PC-9 (cell line): ENCODE measurements around the gene MGAT5. TPM values are rescaled to one million over a fixed set of nuclear protein-coding genes. Genes with fewer than 3 reads are reported as not detected.

Experiments
- BruUV-seq: library from RNA; stranded (reverse); fragments of 400-500 nt; replicated peaks from 2 replicates; lab custom pipeline; 2021; lab: Mats Ljungman, UMichigan
- CTCF ChIA-PET: fragments of 300-600 bp; sonication (Branson Sonifier 250); formaldehyde crosslinking; loops from one replicate; lab custom pipeline; 2022; ENCODE audit warnings: antibody characterized with exemption; lab: Charles Lee
- POLR2A ChIA-PET: fragments of 300-600 bp; sonication (Branson Sonifier 250); formaldehyde crosslinking; loops from one replicate; lab custom pipeline; 2022; ENCODE audit warnings: antibody characterized with exemption; ENCODE audit not compliant: unreplicated experiment; lab: Charles Lee
- DNase-seq, 2 experiments: peaks; one replicate each; pipeline versions ENCODE4 v3.0.0 to v3.0.0-alpha.2; 2015 to 2022; ENCODE audit warnings: mixed read lengths in 1 of 2
- H2AFZ ChIP-seq: fragments of 200-600 bp; sonication (generic); 2 replicates; pipeline ENCODE4 v1.8.1; 2017; ENCODE audit warnings: antibody characterized with exemption
- H3F3A ChIP-seq: fragments of 200-600 bp; sonication (generic); 2 replicates; pipeline ENCODE4 v1.8.1; 2017; ENCODE audit warnings: antibody characterized with exemption, mild to moderate bottlenecking, low read depth; ENCODE audit not compliant: insufficient read depth
- H3K27ac ChIP-seq: fragments of 200-600 bp; sonication (generic); 2 replicates; pipeline ENCODE4 v1.6.1; 2016; ENCODE audit warnings: mixed run types
- H3K27me3 ChIP-seq: fragments of 200-600 bp; sonication (generic); 2 replicates; pipeline ENCODE4 v1.6.1; 2016; ENCODE audit warnings: low read depth, mixed run types; ENCODE audit not compliant: insufficient read depth
- H3K36me3 ChIP-seq: fragments of 200-600 bp; sonication (generic); 2 replicates; pipeline ENCODE4 v1.6.1; 2016; ENCODE audit warnings: low read depth, mixed run types
- H3K4me1 ChIP-seq: fragments of 200-600 bp; sonication (generic); replicated peaks from 2 replicates; pipeline ENCODE4 v1.6.1; 2016; ENCODE audit warnings: mixed run types; ENCODE audit not compliant: insufficient read depth
- H3K4me2 ChIP-seq: fragments of 200-600 bp; sonication (generic); 2 replicates; pipeline ENCODE4 v1.6.1; 2017; ENCODE audit warnings: mixed run types
- H3K4me3 ChIP-seq: fragments of 200-600 bp; sonication (generic); 2 replicates; pipeline ENCODE4 v1.6.1; 2016; ENCODE audit warnings: mixed run types
- H3K79me2 ChIP-seq: fragments of 200-600 bp; sonication (generic); 2 replicates; pipeline ENCODE4 v1.6.1; 2017; ENCODE audit warnings: low read depth, mixed run types
- H3K9me2 ChIP-seq: fragments of 200-600 bp; sonication (generic); 2 replicates; pipeline ENCODE4 v1.8.1; 2017; ENCODE audit warnings: mild to moderate bottlenecking; ENCODE audit not compliant: insufficient read depth
- H3K9me3 ChIP-seq: fragments of 200-600 bp; sonication (generic); 2 replicates; pipeline ENCODE4 v1.8.1; 2016; ENCODE audit warnings: low read depth; ENCODE audit not compliant: insufficient read depth
- H4K20me1 ChIP-seq: fragments of 200-600 bp; sonication (generic); 2 replicates; pipeline ENCODE4 v1.8.1; 2017; ENCODE audit not compliant: insufficient read depth
- EZH2 ChIP-seq: fragments of 200-600 bp; sonication (generic); IDR thresholded peaks from 2 replicates; pipeline ENCODE4 v1.8.0; 2017; ENCODE audit warnings: antibody characterized with exemption, low read depth
- intact Hi-C: fragments of 100-400 bp; cut with micrococcal nuclease; formaldehyde crosslinking; loops from one replicate; pipeline ENCODE4 v1.10.0; 2022; ENCODE audit not compliant: unreplicated experiment
- total RNA-seq: library from RNA; stranded (reverse); gene quantifications from 2 replicates; pipeline ENCODE4 v1.2.3, GENCODE V29; 2021
- TF ChIP-seq, protein P1 (sequence below): fragments of 200-600 bp; sonication (generic); conservative IDR thresholded peaks from 2 replicates; pipeline ENCODE4 v1.6.1; 2017; ENCODE audit warnings: mixed run types, antibody characterized with exemption, mild to moderate bottlenecking, moderate library complexity

MGAT5 gene
- total RNA-seq, 1 experiment from 2014 or later, result 33.5 TPM

DNA sequence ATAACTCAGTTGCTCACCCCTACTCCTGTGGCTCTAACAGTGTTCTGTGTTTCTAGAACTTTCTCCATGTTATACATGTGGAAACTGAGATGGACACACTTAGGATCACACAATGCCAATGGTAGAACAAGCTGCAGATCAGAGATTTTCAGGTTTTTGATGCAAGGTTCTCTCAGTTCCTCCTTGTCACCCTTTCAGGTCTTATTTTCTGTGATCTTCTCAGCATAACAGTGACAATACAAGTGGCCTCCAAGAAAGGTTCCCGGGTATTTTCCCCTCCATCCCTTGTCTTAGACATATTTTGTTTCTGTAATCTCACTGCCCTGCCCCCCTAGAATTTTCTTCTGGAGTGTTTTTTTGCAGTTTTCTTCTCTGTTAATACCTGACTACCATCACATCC, 6.2 kb upstream of the MGAT5 start:
- Histone ChIP-seq H4K20me1 (0 out of 2 replicates have a peak, but pooled peaks cover 3% of the 10 kb centered on the region), H2AFZ (no peak overlapping the region), H3K4me2 (no peak overlapping the region), H3K36me3 (no peaks in the 10 kb centered on the region), H3K79me2 (no peaks in the 10 kb centered on the region), H3K27ac (no peak overlapping the region), H3K27me3 (no peaks in the 10 kb centered on the region), H3K9me3 (no peaks in the 10 kb centered on the region), H3F3A (no peaks in the 10 kb centered on the region), H3K4me3 (no peak overlapping the region), H3K4me1 (no peaks in the 10 kb centered on the region), H3K9me2 (no peaks in the 10 kb centered on the region)
- intact Hi-C loops, result loop anchor here (5.0 kb wide), 1 partner anchor 165 kb away; no protein-coding TSS in a partner anchor
- TF ChIP-seq, protein P1, sequence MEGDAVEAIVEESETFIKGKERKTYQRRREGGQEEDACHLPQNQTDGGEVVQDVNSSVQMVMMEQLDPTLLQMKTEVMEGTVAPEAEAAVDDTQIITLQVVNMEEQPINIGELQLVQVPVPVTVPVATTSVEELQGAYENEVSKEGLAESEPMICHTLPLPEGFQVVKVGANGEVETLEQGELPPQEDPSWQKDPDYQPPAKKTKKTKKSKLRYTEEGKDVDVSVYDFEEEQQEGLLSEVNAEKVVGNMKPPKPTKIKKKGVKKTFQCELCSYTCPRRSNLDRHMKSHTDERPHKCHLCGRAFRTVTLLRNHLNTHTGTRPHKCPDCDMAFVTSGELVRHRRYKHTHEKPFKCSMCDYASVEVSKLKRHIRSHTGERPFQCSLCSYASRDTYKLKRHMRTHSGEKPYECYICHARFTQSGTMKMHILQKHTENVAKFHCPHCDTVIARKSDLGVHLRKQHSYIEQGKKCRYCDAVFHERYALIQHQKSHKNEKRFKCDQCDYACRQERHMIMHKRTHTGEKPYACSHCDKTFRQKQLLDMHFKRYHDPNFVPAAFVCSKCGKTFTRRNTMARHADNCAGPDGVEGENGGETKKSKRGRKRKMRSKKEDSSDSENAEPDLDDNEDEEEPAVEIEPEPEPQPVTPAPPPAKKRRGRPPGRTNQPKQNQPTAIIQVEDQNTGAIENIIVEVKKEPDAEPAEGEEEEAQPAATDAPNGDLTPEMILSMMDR, result no peak
- no peak for TF ChIP-seq EZH2
- POLR2A ChIA-PET, result no interaction called here
- no peak for DNase-seq
- CTCF ChIA-PET, result no interaction called here
- BruUV-seq, result no TSS peak

DNA sequence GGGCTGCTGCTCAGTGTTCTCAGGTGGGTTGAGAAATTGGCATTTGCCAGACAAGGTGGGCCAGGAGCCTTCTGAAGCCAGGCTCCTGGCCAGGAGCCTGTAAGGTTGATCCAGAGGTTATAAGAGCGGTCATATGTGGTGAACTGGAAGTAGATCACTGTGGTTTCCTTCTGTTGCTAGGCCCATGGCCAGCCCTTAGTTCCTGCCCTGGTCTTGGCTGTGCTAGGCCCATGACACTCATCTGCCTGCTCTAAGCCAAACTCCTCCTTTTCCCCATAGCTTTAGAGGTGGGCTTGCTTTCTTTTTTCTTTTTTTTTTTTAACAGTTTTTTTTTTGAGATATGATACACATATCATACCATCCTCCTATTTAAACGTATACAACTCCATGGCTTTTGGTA, 5.0 kb upstream of the MGAT5 start:
- no peak overlapping the region for H2AFZ ChIP-seq
- H3K9me3 ChIP-seq, result no peaks in the 10 kb centered on the region
- H3F3A ChIP-seq, result no peaks in the 10 kb centered on the region
- intact Hi-C loops, result loop anchor here (5.0 kb wide), 1 partner anchor 163 kb away; no protein-coding TSS in a partner anchor
- no peaks in the 10 kb centered on the region for H3K9me2 ChIP-seq
- no peak overlapping the region for H3K4me3 ChIP-seq
- H3K79me2 ChIP-seq, result no peaks in the 10 kb centered on the region
- no peak for DNase-seq
- CTCF ChIA-PET, result no interaction called here
- H3K4me2 ChIP-seq, result no peak overlapping the region
- 0 out of 2 replicates have a peak, but pooled peaks cover 3% of the 10 kb centered on the region for H4K20me1 ChIP-seq
- no peak overlapping the region for H3K27ac ChIP-seq
- TF ChIP-seq EZH2, result no peak
- TF ChIP-seq, protein P1, result no peak
- no peaks in the 10 kb centered on the region for H3K4me1 ChIP-seq
- no peaks in the 10 kb centered on the region for H3K36me3 ChIP-seq
- POLR2A ChIA-PET, result no interaction called here
- H3K27me3 ChIP-seq, result no peaks in the 10 kb centered on the region
- BruUV-seq, result no TSS peak

DNA sequence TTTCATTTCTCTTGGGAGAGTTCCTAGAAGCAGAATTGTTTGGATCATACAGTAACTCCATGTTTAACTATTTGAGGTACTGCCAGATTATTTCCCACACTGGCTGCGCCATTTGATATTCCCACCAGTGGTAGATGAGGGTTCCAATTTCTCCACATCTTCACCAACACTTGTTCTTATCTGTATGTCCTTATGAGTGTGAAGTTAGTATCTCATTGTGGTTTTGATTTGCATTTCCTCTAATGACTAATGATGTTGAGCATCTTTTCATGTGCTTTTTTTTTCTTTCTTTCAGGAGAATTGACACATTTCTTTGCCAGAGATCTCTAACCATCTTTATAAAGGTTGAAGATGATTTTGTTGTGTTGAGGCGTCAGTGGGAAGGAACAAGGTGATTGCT, 4.1 kb upstream of the MGAT5 start:
- Histone ChIP-seq H3F3A (no peaks in the 10 kb centered on the region), H3K9me2 (no peaks in the 10 kb centered on the region), H3K4me1 (no peaks in the 10 kb centered on the region), H3K36me3 (no peaks in the 10 kb centered on the region), H4K20me1 (0 out of 2 replicates have a peak, but pooled peaks cover 3% of the 10 kb centered on the region), H3K9me3 (no peaks in the 10 kb centered on the region), H3K79me2 (no peaks in the 10 kb centered on the region), H3K27me3 (no peaks in the 10 kb centered on the region), H3K4me3 (no peak overlapping the region), H3K4me2 (no peak overlapping the region), H3K27ac (no peak overlapping the region), H2AFZ (no peak overlapping the region)
- TF ChIP-seq, protein P1, result no peak
- BruUV-seq, result no TSS peak
- CTCF ChIA-PET, result no interaction called here
- POLR2A ChIA-PET, result no interaction called here
- intact Hi-C loops, result loop anchor here (5.0 kb wide), 1 partner anchor 163 kb away; no protein-coding TSS in a partner anchor
- DNase-seq, result no peak
